OCI-LY3 (cell line): Measurements from ENCODE around the gene GGCT.

Experiments used
- CTCF ChIP-seq: fragments of 200-600, 300-600 bp; sonication (generic); IDR thresholded peaks from 2 replicates; pipeline ENCODE4 v1.5.1; 2014; ENCODE audit warnings: antibody characterized with exemption, low read length, low read depth
- EZH2phosphoT487 ChIP-seq: fragments of 200-600 bp; shearing (Covaris generic); IDR thresholded peaks from 2 replicates; pipeline ENCODE4 v1.6.1; 2018; ENCODE audit warnings: antibody characterized with exemption, mixed run types, low read depth

GRCh38 chr7:30530373-30530772, 25.7 kb upstream of the GGCT start:
- TF ChIP-seq CTCF, result no peak
- TF ChIP-seq EZH2phosphoT487, result no peak
